HG03354 (cell line): Measurements from ENCODE around the gene RFTN1.
"Not testable (repeated sequence)": the region's sequence is repeated elsewhere in the genome, so short reads cannot be mapped to it uniquely, and the experiment has no call there.

Experiments
- ATAC-seq: cut with Tn5 transposase; IDR thresholded peaks from one replicate; pipeline ENCODE4 v1.9.1; 2021; ENCODE audit warnings: mild to moderate bottlenecking; ENCODE audit not compliant: unreplicated experiment, poor library complexity, severe bottlenecking

The RFTN1 gene

GRCh38 chr3:16320711-16321110 is 192.8 kb downstream of the RFTN1 start:
- ATAC-seq, result no peak

DNA sequence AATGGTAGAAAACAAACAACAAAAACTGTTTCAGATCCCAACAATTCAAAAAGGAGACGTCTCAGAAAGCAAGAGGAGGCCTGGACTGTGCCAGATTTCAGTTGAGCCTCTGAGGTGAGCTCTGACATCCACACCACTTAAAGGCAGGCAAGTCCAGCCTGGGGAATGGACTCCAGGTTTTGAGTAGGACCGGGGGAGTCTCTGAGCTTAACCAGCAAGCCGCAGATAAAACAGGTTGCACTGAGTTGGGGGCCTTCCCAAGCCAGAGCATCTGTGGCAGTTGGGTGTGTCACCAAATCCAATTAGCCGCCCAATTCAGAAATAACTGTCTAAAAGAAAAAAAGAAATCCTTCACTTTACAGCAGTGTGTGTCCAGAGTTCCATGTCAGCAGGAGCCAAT is 193.8 kb downstream of the RFTN1 start:
- no peak for ATAC-seq

DNA sequence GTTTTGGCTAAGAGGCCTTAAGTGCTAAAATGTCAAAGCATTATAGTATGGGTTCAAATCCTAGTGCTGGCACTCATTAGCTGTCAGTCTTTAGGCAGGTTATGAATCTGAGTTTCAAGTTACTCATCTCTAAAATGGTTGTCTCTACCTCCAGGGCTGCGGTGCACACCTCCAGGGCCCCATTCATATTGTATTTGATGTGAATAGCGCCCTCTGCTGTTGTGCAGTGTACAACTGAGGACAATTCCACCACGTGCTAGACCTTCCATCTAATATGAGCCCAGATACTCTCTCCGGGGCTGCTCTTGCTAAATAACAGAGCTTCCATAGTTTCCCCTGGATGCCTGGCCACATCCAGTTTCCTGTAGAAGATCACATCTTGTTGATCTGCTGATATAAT is 194.2 kb downstream of the RFTN1 start:
- ATAC-seq, result no peak

GRCh38 chr3:16318176-16318575 is 195.3 kb downstream of the RFTN1 start:
- ATAC-seq, result no peak

DNA sequence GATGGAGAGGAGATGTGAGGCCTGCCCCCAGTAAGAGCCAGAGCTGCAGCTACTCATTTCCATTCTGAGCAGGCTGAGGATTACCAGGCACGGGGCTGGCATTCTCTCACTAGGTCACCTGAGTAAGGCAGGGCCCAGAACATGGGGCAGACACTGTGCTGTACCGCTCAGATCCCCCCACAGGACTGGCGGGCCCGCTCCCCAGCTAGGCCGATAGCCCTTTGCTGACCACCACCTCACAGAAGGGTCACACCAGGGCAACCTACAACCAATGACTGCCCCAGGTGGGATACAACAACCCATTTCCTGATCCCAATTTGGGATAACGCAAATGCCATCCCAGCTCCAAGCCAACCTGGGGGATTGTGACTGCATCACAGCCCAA is 195.9 kb downstream of the RFTN1 start:
- ATAC-seq, result no peak

DNA sequence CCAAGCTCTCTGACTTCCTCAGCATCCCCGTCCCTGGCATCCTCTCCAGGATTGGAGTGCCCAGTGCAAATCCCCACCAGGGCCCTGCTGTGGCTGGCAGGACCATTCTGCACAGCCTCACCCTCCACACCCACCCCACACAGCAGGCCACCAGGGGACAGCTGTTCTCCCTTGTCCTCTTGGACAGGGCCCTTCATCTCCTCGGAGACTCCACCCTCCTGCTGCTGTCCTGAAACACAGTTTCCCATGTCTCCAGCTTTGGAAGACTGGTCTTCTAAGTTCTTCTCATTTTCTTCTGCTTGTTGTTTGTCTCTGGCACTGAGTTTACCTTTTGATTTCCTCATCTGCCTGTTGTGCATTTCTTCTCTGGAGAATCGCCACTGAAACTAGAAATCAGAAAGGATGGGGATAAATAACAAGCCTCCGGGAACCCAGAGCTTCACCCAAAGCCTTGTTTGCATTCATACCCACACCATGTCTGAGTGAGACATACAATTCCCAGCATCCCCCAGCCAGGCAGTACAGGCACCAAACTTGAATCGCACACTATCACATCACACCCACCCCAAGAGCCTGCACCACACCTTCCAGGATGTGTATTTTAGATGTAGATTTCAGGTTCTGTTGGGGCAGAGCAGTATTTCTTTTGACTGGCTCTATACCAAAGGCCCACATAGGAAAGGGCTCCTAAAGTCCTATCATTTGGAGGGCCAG is 196.5 kb downstream of the RFTN1 start:
- no peak for ATAC-seq

DNA sequence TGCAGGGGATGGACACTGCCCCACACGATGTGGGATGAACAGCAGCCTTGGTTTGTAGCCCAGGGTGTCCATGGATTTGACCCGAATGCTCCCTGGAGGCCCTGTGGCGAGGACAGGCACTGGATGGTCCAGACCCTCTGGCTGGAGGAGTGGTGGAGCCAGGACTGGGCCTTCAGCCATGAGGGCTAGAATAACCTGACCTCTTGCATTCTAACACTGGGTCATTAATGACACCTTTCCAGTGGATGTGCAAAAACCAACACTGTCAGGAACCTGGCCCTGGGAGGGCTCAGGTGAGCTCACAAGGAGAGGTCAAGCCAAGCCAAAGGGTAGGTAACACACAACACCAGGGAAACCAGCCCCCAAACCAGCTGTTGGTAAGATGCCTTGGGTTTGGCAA is 197.1 kb downstream of the RFTN1 start:
- no peak for ATAC-seq

- no peak for ATAC-seq
These were observed 197.9 kb downstream of the RFTN1 start for GRCh38 chr3:16315623-16316022.

- ATAC-seq, result no peak
These were observed 199.4 kb downstream of the RFTN1 start for GRCh38 chr3:16313886-16314645.

GRCh38 chr3:16311960-16312451 is 201.5 kb downstream of the RFTN1 start:
- peak; percentile 63 for ATAC-seq

DNA sequence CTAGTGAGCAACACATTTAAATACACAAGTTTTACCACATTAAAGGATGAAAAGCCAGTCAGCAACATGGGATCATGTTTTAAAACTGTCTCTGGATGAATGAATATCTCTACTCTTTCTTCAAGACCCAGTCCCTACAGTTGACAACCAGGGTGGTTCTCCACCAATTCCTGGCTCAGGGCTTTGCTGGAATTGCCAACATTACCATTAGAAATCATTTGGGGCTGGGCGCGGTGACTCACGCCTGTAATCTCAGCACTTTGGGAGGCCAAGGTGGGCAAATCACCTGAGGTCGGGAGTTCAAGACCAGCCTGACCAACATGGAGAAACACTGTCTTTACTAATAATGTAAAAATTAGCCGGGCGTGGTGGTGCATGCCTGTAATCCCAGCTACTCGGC is 203.0 kb downstream of the RFTN1 start:
- ATAC-seq, result not testable (repeated sequence)

DNA sequence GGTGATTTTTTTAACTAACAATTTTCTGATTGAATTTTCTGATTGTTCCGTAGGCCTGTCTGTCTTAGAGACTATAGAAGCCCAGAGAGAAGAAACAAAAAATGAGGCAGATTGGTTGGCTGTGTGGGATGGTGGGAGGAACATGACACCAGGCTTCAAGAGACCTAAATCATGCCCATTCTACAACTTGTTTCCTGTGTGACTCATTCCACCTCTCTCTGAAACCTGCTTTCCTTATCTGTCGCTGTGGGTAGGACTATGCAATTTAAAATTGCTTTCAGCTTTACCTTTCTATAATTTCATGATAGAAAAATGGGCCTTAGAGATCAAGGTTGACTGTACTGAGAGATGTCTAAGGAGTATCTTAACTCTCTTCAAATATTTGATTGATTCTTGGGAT is 203.9 kb downstream of the RFTN1 start:
- peak; percentile 90 for ATAC-seq

DNA sequence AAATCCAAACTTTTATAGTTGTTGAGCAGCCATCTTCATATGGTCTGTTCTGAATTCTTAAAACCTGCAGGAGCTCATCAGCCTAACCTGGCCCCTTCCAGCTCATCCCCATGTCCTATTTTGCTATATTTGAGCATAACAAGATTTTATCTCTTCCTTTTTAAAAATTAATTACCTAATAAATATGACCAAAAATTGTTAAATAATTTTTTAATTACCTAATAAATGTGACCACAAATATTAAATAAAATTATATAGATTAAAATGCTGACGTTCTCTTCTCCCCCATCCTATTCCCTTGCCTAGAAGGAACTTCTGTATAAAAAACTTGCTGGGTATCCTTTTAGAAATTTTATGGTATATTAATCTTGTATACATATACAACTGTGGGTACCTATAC is 204.8 kb downstream of the RFTN1 start:
- ATAC-seq, result no peak

DNA sequence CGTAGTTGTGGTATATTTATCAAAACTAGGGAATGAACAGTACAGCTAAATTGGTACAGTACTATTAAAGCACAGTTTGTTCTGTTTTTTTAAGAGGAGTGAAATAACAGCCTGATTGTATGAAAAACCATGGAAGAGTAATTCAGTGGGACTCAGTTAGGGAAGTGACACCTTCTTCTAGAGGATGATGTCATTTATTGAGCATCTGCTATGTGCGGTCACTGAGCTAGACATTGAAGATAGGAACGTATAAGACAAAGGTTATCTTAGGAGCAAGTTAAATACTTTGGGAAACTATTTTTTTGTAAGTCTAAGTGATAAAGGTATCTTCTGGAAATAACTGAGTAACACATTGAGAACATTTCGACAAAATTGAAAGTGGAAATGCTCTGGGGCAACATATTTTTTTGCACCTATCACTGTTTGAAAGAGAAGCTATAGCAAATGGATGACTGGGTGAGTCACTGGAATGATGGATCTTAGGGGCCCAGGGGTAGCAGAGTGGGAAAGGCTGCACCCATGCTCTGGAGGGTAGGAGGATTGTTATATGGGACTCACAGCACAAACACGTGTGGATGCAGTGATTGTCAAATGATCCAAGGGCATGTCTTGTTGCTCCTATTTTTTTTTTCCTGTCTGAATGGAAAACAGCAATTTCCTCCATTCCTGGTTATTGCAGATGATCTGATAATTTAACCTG is 205.5 kb downstream of the RFTN1 start:
- ATAC-seq, result no peak

DNA sequence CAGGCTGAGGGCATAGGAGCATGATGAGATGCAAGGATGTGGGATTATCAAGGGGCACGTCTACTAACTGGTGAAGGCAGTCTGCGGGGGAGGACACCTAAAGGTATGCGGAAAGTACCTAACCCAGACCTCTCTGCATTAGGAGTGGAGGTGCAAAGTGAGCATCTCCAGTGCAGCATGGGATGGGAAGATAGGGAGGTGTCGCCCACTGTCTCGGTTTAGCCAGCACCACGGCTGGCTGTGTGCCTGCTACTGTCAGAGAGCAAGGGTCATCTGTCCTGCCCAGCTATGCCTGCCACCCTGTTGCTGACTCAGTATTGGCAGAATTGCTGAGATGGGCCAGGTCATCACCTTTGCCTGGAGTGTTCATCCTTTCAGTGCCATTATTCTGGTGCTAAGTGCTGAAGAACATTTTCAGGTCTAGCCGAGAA is 208.4 kb downstream of the RFTN1 start:
- ATAC-seq, result no peak

DNA sequence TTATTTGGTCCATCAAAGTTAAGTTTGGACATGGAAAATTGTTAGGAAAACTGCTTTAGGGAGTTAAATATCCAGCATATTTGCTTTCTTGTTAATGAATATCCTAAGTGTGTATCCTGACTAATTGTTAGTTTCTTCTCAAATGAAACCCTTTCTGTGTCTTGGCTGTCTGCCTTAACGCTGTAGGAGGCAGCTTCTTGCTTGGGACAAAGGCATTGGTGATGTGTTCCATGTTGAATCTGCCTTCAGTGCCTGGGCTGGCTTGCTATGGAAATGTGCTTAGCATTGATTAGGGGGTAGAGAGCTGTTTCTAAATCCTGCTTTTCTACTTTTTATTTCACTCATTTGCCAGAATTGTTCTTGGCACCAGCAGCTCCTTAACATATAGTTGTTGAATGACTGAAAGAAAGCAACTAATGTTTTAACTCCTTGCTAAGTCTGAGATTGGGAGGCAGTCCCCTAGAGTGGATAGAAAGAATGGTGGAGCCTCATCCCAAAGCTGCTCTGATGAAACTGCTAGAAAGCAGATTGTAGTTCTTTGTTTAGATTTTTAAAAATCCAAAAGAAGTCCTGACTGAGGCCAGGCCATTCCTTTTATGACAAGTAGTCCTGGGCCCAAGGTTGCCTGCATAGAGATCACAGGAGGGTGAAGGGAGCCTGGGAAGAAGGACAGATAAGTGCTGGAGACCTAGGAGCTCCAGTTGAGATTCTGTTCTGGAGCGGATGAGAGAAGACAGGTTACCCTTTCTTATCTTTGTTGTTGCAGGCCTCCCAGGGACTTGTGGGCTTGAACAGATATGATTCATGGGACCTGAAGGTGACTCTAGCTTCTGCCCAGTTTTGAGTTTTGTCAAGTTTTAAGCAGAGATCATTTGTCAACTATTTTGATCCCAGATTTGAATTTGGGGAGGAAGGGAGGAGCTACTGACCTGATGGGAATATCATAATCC is 209.2 kb downstream of the RFTN1 start:
- ATAC-seq, result no peak

GRCh38 chr3:16303037-16303575 is 210.4 kb downstream of the RFTN1 start:
- no peak for ATAC-seq

DNA sequence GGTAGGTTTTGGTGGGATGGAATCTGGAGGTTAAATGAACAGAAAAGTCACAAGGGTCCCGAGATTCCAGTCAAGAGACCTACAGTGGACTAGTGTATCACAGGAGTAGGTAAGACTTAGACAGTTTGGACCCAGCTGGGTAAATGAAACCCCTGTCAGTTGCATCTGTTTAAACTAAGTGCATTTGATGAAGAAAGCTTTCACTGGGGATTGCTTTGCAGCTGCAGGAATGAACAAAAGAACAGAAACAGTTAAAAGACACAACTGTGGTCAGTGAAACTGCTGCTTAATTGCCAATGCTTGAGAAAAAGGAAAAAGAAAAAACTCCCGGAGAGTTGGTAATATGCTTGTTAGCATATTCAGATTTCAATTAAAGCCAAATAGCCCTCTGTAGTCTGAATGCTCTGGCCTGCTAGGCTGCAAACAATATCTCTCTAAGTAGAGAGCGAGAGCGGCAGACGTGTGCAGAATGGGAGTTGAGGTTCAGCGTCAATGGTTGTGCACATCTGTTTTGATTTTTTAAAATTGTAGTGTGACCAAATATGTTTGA is 211.3 kb downstream of the RFTN1 start:
- no peak for ATAC-seq

GRCh38 chr3:16301507-16301906 is 212.0 kb downstream of the RFTN1 start:
- ATAC-seq, result no peak
